HG02970 (cell line): ENCODE results near the gene ATP1B1.

Experiments
- ATAC-seq: cut with Tn5 transposase; IDR thresholded peaks from one replicate; pipeline ENCODE4 v1.9.1; 2021; ENCODE audit warnings: mild to moderate bottlenecking, moderate library complexity, moderate number of reproducible peaks; ENCODE audit not compliant: unreplicated experiment, low FRiP score

The ATP1B1 gene

GRCh38 chr1:169092399-169092798, 14.1 kb upstream of the ATP1B1 start:
- no peak for ATAC-seq

GRCh38 chr1:169094897-169095569, 11.5 kb upstream of the ATP1B1 start:
- no peak for ATAC-seq

- ATAC-seq, result no peak
Observed at GRCh38 chr1:169098380-169098779, 8.1 kb upstream of the ATP1B1 start.

- ATAC-seq, result no peak
Observed at GRCh38 chr1:169099561-169099960, 6.9 kb upstream of the ATP1B1 start.

GRCh38 chr1:169100208-169100607, 6.3 kb upstream of the ATP1B1 start:
- ATAC-seq, result no peak

- no peak for ATAC-seq
Observed at GRCh38 chr1:169100651-169101088, 5.8 kb upstream of the ATP1B1 start.

- no peak for ATAC-seq
Observed at GRCh38 chr1:169102567-169102966, 3.9 kb upstream of the ATP1B1 start.

- no peak for ATAC-seq
Observed at GRCh38 chr1:169103002-169103401, 3.5 kb upstream of the ATP1B1 start.

GRCh38 chr1:169103480-169103893, 3.0 kb upstream of the ATP1B1 start:
- no peak for ATAC-seq

GRCh38 chr1:169105087-169105433, 1.4 kb upstream of the ATP1B1 start:
- ATAC-seq, result no peak

GRCh38 chr1:169105434-169106094, 926 bp upstream of the ATP1B1 start:
- ATAC-seq, result peak; percentile 17

- no peak for ATAC-seq
Observed at GRCh38 chr1:169106921-169107602, 572 bp downstream of the ATP1B1 start.

- ATAC-seq, result no peak
Observed at GRCh38 chr1:169107603-169108208, 1.2 kb downstream of the ATP1B1 start.

GRCh38 chr1:169108223-169108622, 1.7 kb downstream of the ATP1B1 start:
- ATAC-seq, result no peak

GRCh38 chr1:169108863-169109560, 2.5 kb downstream of the ATP1B1 start:
- no peak for ATAC-seq

GRCh38 chr1:169109561-169110134, 3.2 kb downstream of the ATP1B1 start:
- ATAC-seq, result no peak

GRCh38 chr1:169110236-169110635, 3.7 kb downstream of the ATP1B1 start:
- ATAC-seq, result no peak

GRCh38 chr1:169110689-169111447, 4.4 kb downstream of the ATP1B1 start:
- ATAC-seq, result no peak

- no peak for ATAC-seq
Observed at GRCh38 chr1:169111472-169111871, 5.0 kb downstream of the ATP1B1 start.

GRCh38 chr1:169112241-169112640, 5.8 kb downstream of the ATP1B1 start:
- ATAC-seq, result no peak
